Endometrial microvascular endothelial cells (primary cell): Measurements from ENCODE around the gene DLG2. TPM values are rescaled to one million over a fixed set of nuclear protein-coding genes. Genes with fewer than 3 reads are reported as not detected.
"Not testable (repeated sequence)": the region's sequence is repeated elsewhere in the genome, so short reads cannot be mapped to it uniquely, and the experiment has no call there.

ENCODE experiments used
- in situ Hi-C: cut with HindIII; loops from 2 replicates; pipeline ENCODE4 v1.10.0; 2017; ENCODE audit warnings: low sequenced_read_pairs, low pct_unique_long_range_greater_than_20kb; ENCODE audit errors: inconsistent ontology term
- total RNA-seq: library from RNA; depleted of rRNA; stranded (reverse); fragments of >200 nt; gene quantifications from one replicate; pipeline ENCODE4 v1.2.3, GENCODE V29; 2015; ENCODE audit errors: inconsistent ontology term

Gene DLG2
- total RNA-seq, 1 donor from 2014 or later: not detected

GRCh38 chr11:85021058-85021457 is 606.1 kb downstream of the DLG2 start:
- in situ Hi-C loops: no loop called here

GRCh38 chr11:84993386-84993785 is 633.8 kb downstream of the DLG2 start:
- in situ Hi-C loops: no loop called here

GRCh38 chr11:84990141-84990540 is 637.0 kb downstream of the DLG2 start:
- in situ Hi-C loops: no loop called here

GRCh38 chr11:84987686-84988187 is 639.4 kb downstream of the DLG2 start:
- in situ Hi-C loops: not testable (repeated sequence)

- in situ Hi-C loops: no loop called here
These were observed 645.8 kb downstream of the DLG2 start for GRCh38 chr11:84981301-84981700.

GRCh38 chr11:84969103-84969502 is 658.0 kb downstream of the DLG2 start:
- in situ Hi-C loops: no loop called here

- in situ Hi-C loops: no loop called here
These were observed 661.7 kb downstream of the DLG2 start for GRCh38 chr11:84965484-84965883.

GRCh38 chr11:84963240-84963639 is 663.9 kb downstream of the DLG2 start:
- in situ Hi-C loops: no loop called here

- in situ Hi-C loops: no loop called here
These were observed 665.1 kb downstream of the DLG2 start for GRCh38 chr11:84962018-84962417.

GRCh38 chr11:84958295-84958694 is 668.8 kb downstream of the DLG2 start:
- in situ Hi-C loops: no loop called here

GRCh38 chr11:84950569-84951270 is 676.4 kb downstream of the DLG2 start:
- in situ Hi-C loops: no loop called here

GRCh38 chr11:84947970-84948580 is 679.1 kb downstream of the DLG2 start:
- in situ Hi-C loops: no loop called here

GRCh38 chr11:84947070-84947469 is 680.1 kb downstream of the DLG2 start:
- in situ Hi-C loops: no loop called here

GRCh38 chr11:84930863-84931262 is 696.3 kb downstream of the DLG2 start:
- in situ Hi-C loops: no loop called here

- in situ Hi-C loops: no loop called here
These were observed 697.4 kb downstream of the DLG2 start for GRCh38 chr11:84929738-84930137.

- in situ Hi-C loops: no loop called here
These were observed 702.9 kb downstream of the DLG2 start for GRCh38 chr11:84924154-84924692.

GRCh38 chr11:84923489-84923888 is 703.7 kb downstream of the DLG2 start:
- in situ Hi-C loops: no loop called here

- in situ Hi-C loops: no loop called here
These were observed 704.3 kb downstream of the DLG2 start for GRCh38 chr11:84922836-84923235.

- in situ Hi-C loops: no loop called here
These were observed 704.8 kb downstream of the DLG2 start for GRCh38 chr11:84922212-84922805.

GRCh38 chr11:84914511-84914910 is 712.6 kb downstream of the DLG2 start:
- in situ Hi-C loops: no loop called here
